ENCODE results near the gene IGLL1.
"Not testable (repeated sequence)": the region's sequence is repeated elsewhere in the genome, so short reads cannot be mapped to it uniquely, and the experiment has no call there.

The IGLL1 gene

GRCh38 chr22:23562186-23562585 is 17.9 kb downstream of the IGLL1 start:
- DNase-seq (ENCODE audit: low read depth in 2 of 2): no peak

GRCh38 chr22:23561025-23561510 is 19.0 kb downstream of the IGLL1 start:
- not testable (repeated sequence) for DNase-seq (ENCODE audit: low read depth in 2 of 2)

GRCh38 chr22:23560215-23560614 is 19.9 kb downstream of the IGLL1 start:
- DNase-seq (ENCODE audit: low read depth in 2 of 2): not testable (repeated sequence)

- DNase-seq (ENCODE audit: low read depth in 2 of 2): no peak
Measured at GRCh38 chr22:23557467-23557866, 22.6 kb downstream of the IGLL1 start.

GRCh38 chr22:23557036-23557435 is 23.1 kb downstream of the IGLL1 start:
- no peak for DNase-seq (ENCODE audit: low read depth in 2 of 2)

- DNase-seq (ENCODE audit: low read depth in 2 of 2): no peak
Measured at GRCh38 chr22:23556026-23556620, 24.0 kb downstream of the IGLL1 start.

- DNase-seq (ENCODE audit: low read depth in 2 of 2): no peak
Measured at GRCh38 chr22:23555118-23555517, 25.0 kb downstream of the IGLL1 start.

GRCh38 chr22:23553924-23554870 is 25.9 kb downstream of the IGLL1 start:
- DNase-seq (ENCODE audit: low read depth in 2 of 2): no peak

- DNase-seq (ENCODE audit: low read depth in 2 of 2): no peak
Measured at GRCh38 chr22:23553438-23553837, 26.7 kb downstream of the IGLL1 start.

- DNase-seq (ENCODE audit: low read depth in 2 of 2): no peak
Measured at GRCh38 chr22:23552573-23552972, 27.5 kb downstream of the IGLL1 start.

- DNase-seq (ENCODE audit: low read depth in 2 of 2): no peak
Measured at GRCh38 chr22:23551385-23551784, 28.7 kb downstream of the IGLL1 start.

- no peak for DNase-seq (ENCODE audit: low read depth in 2 of 2)
Measured at GRCh38 chr22:23550049-23550650, 29.9 kb downstream of the IGLL1 start.

- DNase-seq (ENCODE audit: low read depth in 2 of 2): no peak
Measured at GRCh38 chr22:23549198-23549595, 30.9 kb downstream of the IGLL1 start.

- DNase-seq (ENCODE audit: low read depth in 2 of 2): no peak
Measured at GRCh38 chr22:23548501-23549197, 31.4 kb downstream of the IGLL1 start.

GRCh38 chr22:23547818-23548500 is 32.1 kb downstream of the IGLL1 start:
- no peak for DNase-seq (ENCODE audit: low read depth in 2 of 2)

- DNase-seq (ENCODE audit: low read depth in 2 of 2): not testable (repeated sequence)
Measured at GRCh38 chr22:23547382-23547781, 32.7 kb downstream of the IGLL1 start.

GRCh38 chr22:23544852-23545251 is 35.2 kb downstream of the IGLL1 start:
- DNase-seq (ENCODE audit: low read depth in 2 of 2): no peak

- DNase-seq (ENCODE audit: low read depth in 2 of 2): not testable (repeated sequence)
Measured at GRCh38 chr22:23543506-23544000, 36.5 kb downstream of the IGLL1 start.

GRCh38 chr22:23542933-23543332 is 37.2 kb downstream of the IGLL1 start:
- DNase-seq (ENCODE audit: low read depth in 2 of 2): no peak

- not testable (repeated sequence) for DNase-seq (ENCODE audit: low read depth in 2 of 2)
Measured at GRCh38 chr22:23542391-23542790, 37.7 kb downstream of the IGLL1 start.

GRCh38 chr22:23541849-23542281 is 38.2 kb downstream of the IGLL1 start:
- DNase-seq (ENCODE audit: low read depth in 2 of 2): not testable (repeated sequence)
